Ovary (tissue), 3 donors: ENCODE measurements around the gene TEX51.

Source experiments
- CTCF ChIP-seq, 3 donors: fragments of 450-650 bp in 2 of 3; fragments of 200-600 bp in 1 of 3; IDR thresholded peaks; one replicate each; pipeline versions ENCODE4 v1.5.1 to v1.8.0; 2016 to 2022; ENCODE audit warnings: antibody characterized with exemption in 3 of 3, mild to moderate bottlenecking in 1 of 3
- POLR2A ChIP-seq: fragments of 450-650 bp; IDR thresholded peaks from one replicate; pipeline ENCODE4 v1.6.1; 2017; ENCODE audit warnings: antibody characterized with exemption, mild to moderate bottlenecking, moderate library complexity
- donor health status: DM: no; HTN: no; CAD: no.

- TF ChIP-seq POLR2A = no peak
- TF ChIP-seq CTCF (IDR thresholded peaks at IDR 0.05) = no peak
These were observed 3.6 kb downstream of the TEX51 start for GRCh38 chr2:126902152-126902835.
